Stimulated activated CD4-positive, alpha-beta T cell treated with anti-CD3 and anti-CD28 coated beads, Interleukin-15, amount 100 ng/mL, for 1 hour (primary cell): ENCODE results near the gene MAPKAP1.
"Not testable (repeated sequence)": the region's sequence is repeated elsewhere in the genome, so short reads cannot be mapped to it uniquely, and the experiment has no call there.

Experiments used
- DNase-seq, 2 donors: peaks; one replicate each; pipeline ENCODE4 v3.0.0-alpha.2; 2020; ENCODE audit warnings: low read depth in 1 of 2, low spot score in 1 of 2

The MAPKAP1 gene

GRCh38 chr9:125421166-125421565, 285.8 kb downstream of the MAPKAP1 start:
- DNase-seq = no peak

GRCh38 chr9:125418404-125418803, 288.6 kb downstream of the MAPKAP1 start:
- no peak for DNase-seq

GRCh38 chr9:125416517-125416916, 290.5 kb downstream of the MAPKAP1 start:
- DNase-seq = no peak

- no peak for DNase-seq
Measured at GRCh38 chr9:125415583-125416460, 291.2 kb downstream of the MAPKAP1 start.

GRCh38 chr9:125413579-125413978, 293.4 kb downstream of the MAPKAP1 start:
- no peak for DNase-seq

GRCh38 chr9:125412166-125412565, 294.8 kb downstream of the MAPKAP1 start:
- DNase-seq = no peak

GRCh38 chr9:125411171-125411756, 295.7 kb downstream of the MAPKAP1 start:
- no peak for DNase-seq

GRCh38 chr9:125410522-125410894, 296.5 kb downstream of the MAPKAP1 start:
- DNase-seq = no peak

GRCh38 chr9:125409637-125410521, 297.1 kb downstream of the MAPKAP1 start:
- no peak for DNase-seq

GRCh38 chr9:125409217-125409636, 297.8 kb downstream of the MAPKAP1 start:
- DNase-seq = no peak

- DNase-seq = peak; percentile 52 to 75
Measured at GRCh38 chr9:125407974-125408900, 298.8 kb downstream of the MAPKAP1 start.

- no peak for DNase-seq
Measured at GRCh38 chr9:125407432-125407973, 299.5 kb downstream of the MAPKAP1 start.

- no peak for DNase-seq
Measured at GRCh38 chr9:125406810-125407087, 300.3 kb downstream of the MAPKAP1 start.

- no peak for DNase-seq
Measured at GRCh38 chr9:125405938-125406809, 300.8 kb downstream of the MAPKAP1 start.

- no peak for DNase-seq
Measured at GRCh38 chr9:125404733-125405132, 302.3 kb downstream of the MAPKAP1 start.

- no peak for DNase-seq
Measured at GRCh38 chr9:125400725-125401716, 306.0 kb downstream of the MAPKAP1 start.

- DNase-seq = not testable (repeated sequence)
Measured at GRCh38 chr9:125400232-125400631, 306.8 kb downstream of the MAPKAP1 start.

- no peak for DNase-seq
Measured at GRCh38 chr9:125399666-125400065, 307.3 kb downstream of the MAPKAP1 start.
